Epithelial cell of esophagus (primary cell): ENCODE data around the gene LRRTM3.

Source experiments
- DNase-seq: peaks from one replicate; pipeline ENCODE4 v3.0.0; 2010; ENCODE audit warnings: low read depth
- H3K4me3 ChIP-seq: 2 replicates; pipeline ENCODE4 v1.5.1; 2011; ENCODE audit warnings: mild to moderate bottlenecking, low read length, control low read depth
- CTCF ChIP-seq: IDR thresholded peaks from 2 replicates; pipeline ENCODE4 v1.5.1; 2011; ENCODE audit warnings: low read depth, mild to moderate bottlenecking, low read length, control low read depth, inconsistent platforms; ENCODE audit not compliant: insufficient read depth; ENCODE audit errors: missing control alignments

Gene LRRTM3

GRCh38 chr10:67119651-67120050 lies 193.8 kb downstream of the LRRTM3 start:
- no peak overlapping the region for H3K4me3 ChIP-seq
- no peak for DNase-seq
- no peak for TF ChIP-seq CTCF

DNA sequence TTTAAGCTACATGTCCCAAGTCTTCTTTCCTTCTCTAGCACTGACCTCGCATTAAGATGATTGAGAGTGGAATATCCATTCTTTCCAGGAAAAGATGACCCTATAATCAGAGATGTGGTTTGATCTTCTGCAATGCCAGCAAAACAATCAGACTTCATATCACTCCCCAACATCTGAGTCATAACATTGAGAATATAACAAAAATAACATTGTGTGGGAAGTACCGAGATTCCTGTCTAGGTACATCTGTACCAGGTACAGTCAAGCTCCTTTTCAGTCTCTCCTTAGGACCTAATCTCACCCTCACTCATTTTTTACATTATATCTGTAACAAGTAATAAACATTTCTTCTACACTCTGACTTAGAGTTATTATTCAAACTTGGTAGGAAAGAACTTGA lies 201.6 kb downstream of the LRRTM3 start:
- no peak for TF ChIP-seq CTCF
- no peak overlapping the region for H3K4me3 ChIP-seq
- DNase-seq, result no peak

- TF ChIP-seq CTCF, result no peak
- H3K4me3 ChIP-seq, result no peak overlapping the region
- no peak for DNase-seq
Observed at GRCh38 chr10:67140641-67141040, 214.8 kb downstream of the LRRTM3 start.

DNA sequence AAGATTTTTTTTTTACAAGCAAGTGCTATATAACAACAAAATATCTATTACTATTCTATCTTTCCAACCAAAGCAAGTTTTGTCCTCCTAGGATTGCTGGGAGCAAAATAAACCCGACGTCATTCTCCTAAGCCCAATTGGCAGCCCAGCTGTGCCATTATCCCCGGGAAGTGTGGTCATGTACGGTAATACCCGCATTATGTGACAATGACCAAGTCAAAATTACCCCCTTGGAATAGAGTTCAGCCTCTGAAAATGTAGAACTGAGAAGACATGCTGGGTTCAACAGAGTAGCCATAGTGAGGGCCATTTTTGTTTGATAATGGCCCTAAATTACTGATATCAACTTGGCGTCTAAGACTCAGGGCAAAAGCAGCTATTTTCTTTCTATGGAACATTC lies 215.5 kb downstream of the LRRTM3 start:
- TF ChIP-seq CTCF, result no peak
- no peak for DNase-seq
- no peak overlapping the region for H3K4me3 ChIP-seq

- no peak for TF ChIP-seq CTCF
- no peak overlapping the region for H3K4me3 ChIP-seq
- DNase-seq, result no peak
Observed at GRCh38 chr10:67144530-67144929, 218.7 kb downstream of the LRRTM3 start.
